Stimulated activated naive CD8-positive, alpha-beta T cell treated with anti-CD3 and anti-CD28 coated beads, Interleukin-15, Interleukin-2, amounts not matched to agents 100 ng/mL and 50 ng/mL, for 24 hours (primary cell): ENCODE measurements around the gene NME3.

Experiments used
- H3K27ac Mint-ChIP-seq: one replicate; pipeline ENCODE4 v1.8.0; 2021; ENCODE audit warnings: mild to moderate bottlenecking, mixed read lengths
- H3K27me3 Mint-ChIP-seq: one replicate; pipeline ENCODE4 v1.8.0; 2021; ENCODE audit warnings: mixed read lengths
- H3K36me3 Mint-ChIP-seq: one replicate; pipeline ENCODE4 v1.8.0; 2021; ENCODE audit warnings: low read depth, mixed read lengths
- H3K4me1 Mint-ChIP-seq: one replicate; pipeline ENCODE4 v1.8.0; 2021; ENCODE audit warnings: low read depth, mixed read lengths
- H3K4me3 Mint-ChIP-seq: one replicate; pipeline ENCODE4 v1.8.0; 2021; ENCODE audit warnings: mild to moderate bottlenecking, mixed read lengths
- H3K9me3 Mint-ChIP-seq: one replicate; pipeline ENCODE4 v1.8.0; 2021; ENCODE audit warnings: mixed read lengths

The NME3 gene

DNA sequence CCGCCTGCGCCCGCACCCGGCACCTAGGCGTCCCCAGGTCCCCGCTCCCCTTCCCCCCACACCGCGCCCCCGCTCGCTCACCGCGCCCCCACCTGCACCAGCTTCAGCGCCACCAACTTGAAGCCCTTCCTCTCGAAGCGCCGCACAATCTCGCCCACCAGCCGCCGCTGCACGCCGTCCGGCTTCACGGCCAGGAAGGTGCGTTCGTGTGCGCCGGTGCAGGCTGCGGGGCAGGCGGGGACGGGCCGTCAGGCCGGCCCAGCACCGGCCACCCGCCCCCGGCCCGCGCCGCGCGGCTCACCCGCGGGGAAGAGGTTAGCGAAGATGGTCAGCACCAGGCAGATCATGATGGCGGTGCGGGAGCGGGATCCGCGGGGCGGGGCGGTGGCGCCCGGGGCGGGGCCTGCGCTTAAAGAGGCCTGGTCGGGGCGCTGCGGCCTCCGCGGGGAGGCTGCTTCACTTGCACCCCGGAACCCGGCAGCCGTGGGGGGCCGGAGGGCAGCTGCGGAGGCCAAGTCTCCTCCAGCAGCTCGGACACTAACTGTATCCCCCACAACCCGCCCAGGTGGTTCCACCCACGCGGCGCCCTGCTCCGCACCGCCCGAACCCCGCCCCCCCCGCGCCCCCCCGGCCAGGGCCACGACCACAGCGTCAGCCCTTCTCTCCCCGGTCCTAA lies at the start of gene NME3:
Gene NME3 (minus strand): TSS at position 356 of the 676 bp plus-strand sequence. CDS start 9 bp downstream, at position 347.
- Mint-ChIP-seq H3K4me1 (peaks cover 18% of the 10 kb centered on the region), H3K27ac (peak within 1 kb of the TSS; percentile 99), H3K36me3 (peaks cover 17% of the 10 kb centered on the region), H3K4me3 (peak within 1 kb of the TSS; percentile 100), H3K9me3 (no peaks in the 10 kb centered on the region), H3K27me3 (no peaks in the 10 kb centered on the region)

DNA sequence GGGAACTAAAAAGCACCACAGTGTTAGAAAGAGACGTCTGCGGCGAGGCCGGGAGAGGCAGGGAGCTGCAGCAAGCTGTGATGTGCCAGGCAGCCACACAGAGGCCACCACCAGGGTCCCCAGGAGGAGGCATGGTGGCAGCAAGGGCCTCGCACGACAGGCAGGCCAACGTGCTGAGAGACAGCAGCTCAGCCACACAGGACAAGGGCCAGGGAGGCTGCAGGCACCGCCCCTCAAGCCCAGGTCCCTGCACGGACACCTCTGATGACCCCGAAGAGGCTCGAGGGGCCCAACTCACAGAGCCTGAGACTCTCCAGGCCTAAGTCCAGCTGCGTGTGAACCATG lies 49.6 kb upstream of the NME3 start:
- Mint-ChIP-seq H3K4me3 (no peak overlapping the region), H3K9me3 (no peaks in the 10 kb centered on the region), H3K4me1 (peaks cover 21% of the 10 kb centered on the region), H3K27me3 (no peaks in the 10 kb centered on the region), H3K27ac (no peak overlapping the region), H3K36me3 (no peaks in the 10 kb centered on the region)

DNA sequence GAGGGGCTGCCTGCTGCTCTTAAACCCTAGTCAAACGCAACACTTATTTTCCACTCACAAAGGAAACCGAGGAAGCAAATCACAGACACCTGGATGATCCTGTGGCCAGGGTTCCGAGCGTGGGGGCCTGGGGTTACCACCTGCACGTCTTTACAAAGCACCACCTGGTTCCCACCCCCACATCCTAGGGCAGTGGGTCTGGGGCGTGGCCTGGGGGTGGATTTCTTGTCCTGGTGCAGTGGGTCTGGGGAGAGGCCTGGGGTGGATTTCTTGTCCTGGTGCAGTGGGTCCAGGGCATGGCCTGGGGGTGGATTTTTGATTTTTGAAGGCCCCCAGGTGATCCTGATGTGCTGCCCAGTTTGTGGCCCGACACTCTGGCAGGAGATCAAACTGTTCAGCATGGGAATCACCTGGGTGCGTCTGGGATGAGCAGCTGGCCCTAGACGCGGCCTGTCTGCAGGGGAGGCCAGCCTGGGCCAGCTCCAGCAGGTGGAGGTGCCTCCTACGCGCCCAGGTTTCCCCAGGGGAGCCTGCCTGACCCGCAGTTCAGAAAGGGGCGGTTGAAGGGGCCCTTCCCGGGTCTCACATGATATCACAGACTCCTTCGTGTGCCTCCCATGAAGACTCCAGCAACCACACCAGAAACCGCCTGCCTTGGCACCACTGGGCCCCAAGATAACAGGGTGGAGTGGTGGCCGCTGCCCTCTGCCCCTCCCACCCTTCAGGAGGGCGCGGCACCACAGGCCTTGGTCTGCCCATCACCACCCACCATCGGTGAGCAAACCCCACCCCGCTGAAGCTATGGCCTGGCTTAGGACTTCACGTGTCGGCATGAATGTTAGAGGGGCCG lies 49.0 kb upstream of the NME3 start:
- Mint-ChIP-seq H3K4me1 (peaks cover 15% of the 10 kb centered on the region), H3K4me3 (no peak overlapping the region), H3K36me3 (peaks cover under 1% of the 10 kb centered on the region), H3K9me3 (no peaks in the 10 kb centered on the region), H3K27me3 (no peaks in the 10 kb centered on the region), H3K27ac (no peak overlapping the region)

DNA sequence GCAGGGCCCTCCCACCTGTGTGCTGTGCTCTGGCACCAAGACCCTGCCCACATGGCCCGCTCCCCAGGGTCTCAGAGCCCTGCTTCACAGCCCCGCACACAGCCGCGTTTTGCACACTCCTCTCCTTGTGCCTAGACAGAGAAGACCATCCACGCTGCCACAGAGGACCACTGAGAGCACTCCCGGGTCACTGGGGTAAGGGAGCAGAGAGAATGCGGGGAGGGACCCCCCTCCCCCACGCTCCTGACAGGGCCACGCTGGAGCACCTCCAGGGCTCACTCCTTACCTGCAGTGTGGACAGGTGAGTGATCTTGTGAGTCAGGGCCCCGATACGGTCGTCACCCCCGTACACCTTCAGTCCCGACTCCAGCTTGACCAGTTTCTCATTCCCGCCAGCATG lies 48.3 kb upstream of the NME3 start:
- Mint-ChIP-seq H3K4me3 (no peak overlapping the region), H3K36me3 (peaks cover 6% of the 10 kb centered on the region)

DNA sequence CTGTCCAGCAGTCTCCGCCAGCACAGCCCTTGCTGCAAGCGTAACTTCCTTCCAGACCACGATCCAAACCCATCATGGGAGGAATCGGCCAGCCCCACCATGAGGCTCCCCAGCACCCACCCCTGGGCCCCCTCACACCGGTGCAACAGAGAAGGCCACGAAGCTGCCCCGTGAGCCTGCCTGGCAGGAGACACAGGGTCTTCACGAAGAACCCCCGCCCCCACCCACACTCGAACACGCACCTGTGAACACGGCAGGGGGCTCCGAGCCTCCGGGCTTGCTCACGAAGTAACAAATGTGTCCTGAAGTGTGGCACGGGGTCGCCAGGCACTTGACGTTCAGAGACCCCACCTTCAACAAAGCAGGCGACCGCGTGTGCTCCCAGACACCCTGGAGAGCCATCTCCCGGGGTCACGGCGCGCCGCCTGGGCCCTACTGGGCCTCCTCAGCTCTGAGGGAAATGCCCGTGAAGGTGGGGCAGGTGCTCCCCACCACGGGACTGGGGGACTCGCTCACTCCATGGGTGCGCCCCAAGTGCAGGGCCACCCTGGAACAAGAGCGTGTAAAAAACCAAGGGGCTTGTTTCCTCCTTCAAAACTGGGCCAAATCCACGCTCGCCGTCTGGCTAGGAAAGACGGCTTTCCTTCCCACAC lies 47.7 kb upstream of the NME3 start:
- Mint-ChIP-seq H3K27me3 (no peaks in the 10 kb centered on the region), H3K9me3 (no peaks in the 10 kb centered on the region), H3K27ac (no peak overlapping the region), H3K4me3 (no peak overlapping the region), H3K36me3 (peaks cover 6% of the 10 kb centered on the region), H3K4me1 (peaks cover 4% of the 10 kb centered on the region)

More for the DNA sequence above, 48.3 kb upstream of the NME3 start:
- Mint-ChIP-seq H3K4me1 (peaks cover 10% of the 10 kb centered on the region), H3K27me3 (no peaks in the 10 kb centered on the region), H3K9me3 (no peaks in the 10 kb centered on the region), H3K27ac (no peak overlapping the region)

DNA sequence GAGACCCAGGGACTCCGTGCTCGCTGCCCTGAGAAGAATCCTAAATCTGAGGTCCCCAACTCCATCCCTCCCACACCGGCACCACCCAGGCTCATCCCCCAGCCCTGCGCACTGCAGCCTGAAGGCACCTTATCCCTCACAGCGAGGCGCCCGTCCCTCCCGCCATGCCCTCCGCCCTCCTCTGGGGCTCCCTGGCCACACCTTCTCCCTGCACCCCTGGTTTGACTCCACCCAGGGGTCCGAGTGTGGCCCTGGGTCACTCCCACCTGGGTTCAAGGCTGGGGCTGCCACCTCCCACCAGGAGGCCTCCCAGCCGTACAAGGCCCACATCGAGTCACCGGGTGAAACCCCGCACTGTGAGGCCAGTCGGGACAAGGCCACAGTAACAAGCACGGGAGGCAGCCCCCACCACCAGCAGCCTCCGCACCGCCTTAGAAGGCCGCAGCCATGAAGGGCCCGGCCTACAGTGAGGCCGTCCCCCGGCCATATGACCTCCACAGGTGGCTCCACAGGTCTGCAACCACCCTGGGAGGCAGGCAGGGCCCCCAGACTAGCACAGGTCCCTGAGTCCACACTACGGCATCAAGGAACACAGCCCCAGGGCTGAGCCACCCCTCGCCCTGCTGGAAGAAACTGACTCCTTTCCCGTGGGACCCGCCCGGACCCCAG lies 47.0 kb upstream of the NME3 start:
- H3K9me3 Mint-ChIP-seq = no peaks in the 10 kb centered on the region
- H3K4me3 Mint-ChIP-seq = no peak overlapping the region
- H3K27ac Mint-ChIP-seq = no peak overlapping the region
- peaks cover 2% of the 10 kb centered on the region for H3K4me1 Mint-ChIP-seq
- no peaks in the 10 kb centered on the region for H3K27me3 Mint-ChIP-seq
- H3K36me3 Mint-ChIP-seq = peaks cover 12% of the 10 kb centered on the region

DNA sequence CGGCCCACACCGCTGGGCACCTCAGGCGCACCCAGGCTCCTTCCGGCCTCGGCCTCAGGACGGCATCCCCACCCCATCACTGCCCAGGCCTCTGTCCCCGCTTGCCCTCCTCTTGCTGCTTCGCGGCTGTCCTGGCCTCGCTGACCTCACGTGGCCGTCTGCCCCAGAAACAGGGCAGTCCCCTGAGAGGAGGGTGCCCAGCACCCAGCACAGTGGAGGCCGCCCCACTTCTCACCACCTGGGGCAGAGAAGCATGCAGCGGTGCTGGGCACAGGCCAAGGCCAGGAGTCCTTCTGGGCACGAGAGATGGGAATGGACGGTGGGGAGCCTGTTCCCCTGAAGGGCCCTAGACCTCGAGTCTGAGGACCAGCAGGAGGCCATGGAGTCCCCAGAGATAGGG lies 46.4 kb upstream of the NME3 start:
- Mint-ChIP-seq H3K27me3 (no peaks in the 10 kb centered on the region), H3K27ac (no peak overlapping the region), H3K4me3 (no peak overlapping the region), H3K36me3 (peaks cover 14% of the 10 kb centered on the region), H3K4me1 (peaks cover 8% of the 10 kb centered on the region), H3K9me3 (no peaks in the 10 kb centered on the region)

DNA sequence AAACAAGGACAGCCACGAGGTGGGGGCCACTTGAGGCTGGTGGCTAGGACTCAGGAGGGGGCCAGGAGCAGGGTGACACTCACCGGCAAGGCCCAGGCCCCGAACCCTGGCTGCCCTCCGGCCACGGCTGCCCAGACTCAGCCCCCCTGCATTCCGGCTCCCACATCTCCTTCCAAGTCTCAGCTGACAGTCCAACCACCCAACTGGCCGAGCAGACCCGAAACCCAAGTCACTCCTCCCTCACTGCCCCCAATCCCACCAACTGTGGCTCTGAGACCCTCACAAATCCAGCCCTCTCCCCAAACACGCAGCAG lies 45.9 kb upstream of the NME3 start:
- H3K36me3 Mint-ChIP-seq = peaks cover 14% of the 10 kb centered on the region

DNA sequence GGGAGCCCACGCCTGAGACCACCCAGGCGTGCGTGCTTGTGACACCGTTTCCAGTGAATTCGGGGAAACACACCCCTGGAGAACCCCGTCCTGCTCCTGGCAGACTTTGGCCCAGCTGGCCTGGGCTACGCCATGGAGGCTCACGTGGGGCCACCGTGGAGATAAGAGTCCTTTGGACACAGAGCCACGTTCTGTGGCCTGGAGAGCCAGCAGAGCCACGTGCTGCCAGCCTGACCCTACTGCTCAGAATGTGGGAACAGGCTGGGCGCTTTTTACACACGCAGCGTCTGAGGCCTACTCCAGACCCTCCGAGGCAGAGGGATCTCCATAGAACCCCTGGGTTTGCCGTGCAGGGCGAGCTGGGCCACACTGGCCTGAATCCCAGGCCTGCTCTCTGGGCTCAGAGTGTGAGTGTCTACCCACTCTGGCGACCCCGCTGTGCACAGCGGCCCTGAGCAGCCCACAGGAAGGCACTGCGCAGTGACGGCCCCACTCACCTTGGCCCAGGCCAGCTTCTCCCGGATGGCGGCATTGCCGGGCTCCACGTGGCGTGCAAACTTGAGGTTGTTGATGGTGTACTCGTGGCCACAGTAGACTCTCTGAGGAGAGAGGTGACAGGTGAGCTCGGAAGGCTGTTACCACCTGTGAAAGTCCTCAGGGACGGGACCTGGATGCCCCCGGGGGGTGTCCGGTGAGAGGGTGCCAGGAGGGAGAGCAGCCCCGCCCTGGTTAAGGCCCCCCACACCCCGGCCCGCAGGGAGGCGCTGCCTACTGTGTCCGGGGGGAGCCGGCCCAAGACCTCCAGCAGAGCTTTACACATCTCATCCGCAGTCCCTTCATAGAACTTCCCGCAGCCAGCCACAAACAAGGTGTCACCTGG lies 45.3 kb upstream of the NME3 start:
- Mint-ChIP-seq H3K4me1 (peaks cover 12% of the 10 kb centered on the region), H3K27ac (no peak overlapping the region), H3K9me3 (no peaks in the 10 kb centered on the region), H3K36me3 (peaks cover 14% of the 10 kb centered on the region), H3K4me3 (no peak overlapping the region), H3K27me3 (no peaks in the 10 kb centered on the region)

More for the DNA sequence above, 45.9 kb upstream of the NME3 start:
- Mint-ChIP-seq H3K4me1 (peaks cover 12% of the 10 kb centered on the region), H3K27me3 (no peaks in the 10 kb centered on the region), H3K4me3 (no peak overlapping the region), H3K9me3 (no peaks in the 10 kb centered on the region), H3K27ac (peak overlapping the region; percentile 49)

DNA sequence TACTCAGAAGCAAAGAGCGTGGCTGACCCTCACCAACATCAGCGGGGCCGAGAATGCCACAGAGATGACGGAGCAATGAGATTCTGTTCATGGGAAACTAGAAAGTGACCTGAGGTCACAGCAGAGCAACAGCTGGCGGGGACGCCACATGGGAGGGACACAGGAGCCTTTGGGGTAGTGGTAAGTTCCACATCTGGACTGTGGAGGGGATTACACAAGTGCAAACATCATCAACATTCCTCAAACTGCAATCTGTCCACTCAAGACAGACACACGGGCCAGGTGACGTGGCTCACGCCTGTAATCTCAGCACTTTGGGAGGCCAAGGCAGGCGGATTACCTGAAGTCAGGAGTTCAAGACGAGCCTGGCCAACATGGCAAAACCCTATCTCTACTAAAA lies 44.1 kb upstream of the NME3 start:
- H3K4me3 Mint-ChIP-seq = no peak overlapping the region

DNA sequence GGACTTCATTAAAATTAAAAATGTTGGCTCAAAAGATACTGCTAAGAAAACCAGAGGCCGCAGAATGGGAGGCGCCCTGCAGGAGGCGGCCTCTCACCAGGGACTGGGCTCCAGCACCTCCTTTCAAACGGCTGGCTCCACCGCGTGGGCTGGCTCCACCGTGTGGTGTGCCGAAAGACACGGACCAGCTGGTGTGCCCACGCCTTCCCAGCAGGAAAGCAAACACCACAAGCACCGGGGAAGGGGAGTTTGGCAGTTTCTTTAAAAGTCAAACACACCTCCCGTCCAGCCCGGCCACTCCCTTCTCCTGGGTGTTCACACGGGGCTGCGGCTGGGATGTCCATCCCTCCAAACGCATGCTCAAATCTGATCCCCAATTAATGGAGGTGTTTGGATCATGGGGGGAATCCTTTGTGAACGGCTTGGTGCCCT lies 41.4 kb upstream of the NME3 start:
- Mint-ChIP-seq H3K27ac (peak overlapping the region; percentile 34), H3K27me3 (no peaks in the 10 kb centered on the region), H3K36me3 (peaks cover 16% of the 10 kb centered on the region), H3K9me3 (no peaks in the 10 kb centered on the region), H3K4me3 (no peak overlapping the region), H3K4me1 (peaks cover 12% of the 10 kb centered on the region)

More for the DNA sequence above, 44.1 kb upstream of the NME3 start:
- Mint-ChIP-seq H3K4me1 (peaks cover 12% of the 10 kb centered on the region), H3K27ac (peak overlapping the region; percentile 26), H3K36me3 (peaks cover 14% of the 10 kb centered on the region), H3K27me3 (no peaks in the 10 kb centered on the region), H3K9me3 (no peaks in the 10 kb centered on the region)

DNA sequence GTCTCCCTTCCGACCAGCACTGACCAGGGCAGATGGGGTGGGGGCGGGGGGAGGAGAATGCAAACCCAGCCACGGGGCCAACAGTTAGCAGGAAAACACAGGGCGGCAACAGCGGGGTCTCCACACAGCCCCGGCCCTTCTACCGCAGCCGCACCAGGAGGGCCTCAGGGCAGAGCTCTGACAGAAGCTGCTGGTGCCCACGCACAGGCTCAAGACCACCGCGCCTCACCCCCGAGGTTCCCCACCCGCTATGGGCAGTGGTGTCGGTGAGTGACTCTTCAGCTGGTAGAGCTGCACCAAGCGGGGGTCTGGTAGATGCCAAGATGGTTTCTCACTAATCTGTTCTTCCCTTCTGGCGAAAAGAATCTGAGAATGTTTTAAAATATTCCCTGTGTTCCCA lies 39.2 kb upstream of the NME3 start:
- no peak overlapping the region for H3K4me3 Mint-ChIP-seq
- no peak overlapping the region for H3K27ac Mint-ChIP-seq
- H3K27me3 Mint-ChIP-seq = no peaks in the 10 kb centered on the region
- H3K4me1 Mint-ChIP-seq = peaks cover 12% of the 10 kb centered on the region
- peaks cover 24% of the 10 kb centered on the region for H3K36me3 Mint-ChIP-seq
- H3K9me3 Mint-ChIP-seq = no peaks in the 10 kb centered on the region

DNA sequence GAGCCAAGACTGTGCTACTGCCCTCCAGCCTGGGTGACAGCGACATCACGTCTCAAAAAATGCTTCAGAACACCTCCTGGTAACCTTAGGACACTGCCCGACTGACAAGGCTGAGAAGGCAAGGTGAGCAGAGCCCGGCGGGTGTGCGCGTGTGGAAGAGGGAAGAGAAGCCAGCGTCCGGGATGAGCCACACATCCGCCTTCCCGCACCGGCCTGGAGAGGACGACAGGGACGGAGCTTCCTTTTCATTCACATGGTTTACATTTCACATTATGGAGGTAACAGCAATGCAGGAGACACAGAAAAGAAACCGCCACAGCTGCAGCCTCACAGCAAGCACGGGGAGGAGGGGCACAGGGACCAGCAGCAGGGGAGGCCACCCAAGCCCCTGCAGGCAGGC lies 38.8 kb upstream of the NME3 start:
- H3K9me3 Mint-ChIP-seq = no peaks in the 10 kb centered on the region
- H3K27me3 Mint-ChIP-seq = no peaks in the 10 kb centered on the region
- peaks cover 12% of the 10 kb centered on the region for H3K4me1 Mint-ChIP-seq
- H3K4me3 Mint-ChIP-seq = no peak overlapping the region
- H3K36me3 Mint-ChIP-seq = peaks cover 21% of the 10 kb centered on the region
- H3K27ac Mint-ChIP-seq = no peak overlapping the region

DNA sequence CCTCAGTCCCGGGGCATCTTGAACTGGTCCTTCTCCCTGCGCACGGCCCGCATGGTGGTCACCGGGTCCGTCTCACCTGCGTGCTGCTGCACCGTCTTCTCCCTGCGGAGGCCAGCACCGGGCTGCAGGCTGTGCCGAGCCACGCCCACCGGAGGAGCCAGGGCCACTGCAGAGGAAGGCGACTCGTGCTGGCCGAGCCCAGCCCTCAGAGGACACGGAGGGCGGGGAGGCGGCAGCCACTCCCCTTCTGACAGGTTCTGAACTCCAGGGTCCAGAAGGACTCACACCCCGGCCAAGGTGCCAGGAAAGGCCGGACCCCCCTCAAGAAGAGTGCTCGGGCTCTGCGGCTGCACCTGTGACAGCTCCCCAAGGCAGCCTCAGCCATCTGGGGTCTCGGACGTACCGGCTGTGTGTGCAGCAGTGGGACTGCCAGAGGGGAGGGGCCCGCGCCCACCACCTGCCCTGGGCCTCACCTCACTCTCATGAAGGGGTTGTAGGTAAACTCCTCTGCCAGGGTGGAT lies 38.0 kb upstream of the NME3 start:
- peaks cover 12% of the 10 kb centered on the region for H3K4me1 Mint-ChIP-seq
- no peaks in the 10 kb centered on the region for H3K9me3 Mint-ChIP-seq
- no peak overlapping the region for H3K27ac Mint-ChIP-seq
- no peak overlapping the region for H3K4me3 Mint-ChIP-seq
- H3K27me3 Mint-ChIP-seq = no peaks in the 10 kb centered on the region
- H3K36me3 Mint-ChIP-seq = peaks cover 18% of the 10 kb centered on the region
